ENCODE results near the gene THSD4.

The THSD4 gene

DNA sequence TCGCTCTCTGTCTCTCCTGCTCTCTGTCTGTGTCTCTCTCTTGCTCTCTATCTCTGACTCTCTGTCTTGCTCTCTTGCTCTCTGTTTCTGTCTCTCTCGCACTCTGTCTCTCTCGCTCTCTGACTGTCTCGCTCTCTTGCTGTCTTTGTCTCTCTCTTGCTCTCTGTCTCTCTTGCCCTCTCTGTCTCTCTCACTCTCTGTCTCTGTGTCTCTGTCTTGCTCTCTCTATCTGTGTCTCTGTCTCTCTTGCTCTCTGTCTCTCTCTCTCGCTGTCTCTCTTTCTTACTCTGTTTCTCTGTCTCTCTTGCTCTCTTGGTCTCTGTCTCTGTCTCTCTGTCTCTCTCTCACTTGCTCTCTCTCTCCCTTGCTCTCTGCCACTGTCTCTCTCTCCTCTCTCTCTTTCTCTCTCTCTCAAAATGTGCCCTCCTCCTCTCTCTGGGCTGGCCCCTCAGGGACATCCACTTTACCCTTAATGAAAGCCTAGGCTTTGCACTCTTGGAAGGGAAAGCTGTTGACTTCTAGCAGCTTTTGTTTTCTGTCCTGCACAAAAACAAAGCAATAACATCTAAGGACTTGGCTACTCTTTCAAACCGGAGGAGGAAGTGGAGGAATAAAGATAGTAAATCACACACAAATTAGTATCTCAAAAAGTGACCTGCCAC is 621.1 kb downstream of the THSD4 start:
- no peak overlapping the region for H3K27ac ChIP-seq (replicated peaks)
- H3K27me3 ChIP-seq (ENCODE audit: insufficient read depth, poor library complexity, severe bottlenecking): no peaks in the 10 kb centered on the region
- no peak overlapping the region for H3K4me3 ChIP-seq (replicated peaks; ENCODE audit: insufficient read depth, low read length)
- DNase-seq (ENCODE audit: low read depth in 1 of 2, low spot score in 1 of 2): no peak
- TF ChIP-seq POLR2AphosphoS5 (IDR thresholded peaks at IDR 0.05; ENCODE audit: low read depth) (no peak), GABPA (IDR thresholded peaks at IDR 0.05; ENCODE audit: low read depth) (no peak), SPI1 (IDR thresholded peaks at IDR 0.05; ENCODE audit: borderline replicate concordance, low read depth) (no peak)
- TF ChIP-seq, protein P1, sequence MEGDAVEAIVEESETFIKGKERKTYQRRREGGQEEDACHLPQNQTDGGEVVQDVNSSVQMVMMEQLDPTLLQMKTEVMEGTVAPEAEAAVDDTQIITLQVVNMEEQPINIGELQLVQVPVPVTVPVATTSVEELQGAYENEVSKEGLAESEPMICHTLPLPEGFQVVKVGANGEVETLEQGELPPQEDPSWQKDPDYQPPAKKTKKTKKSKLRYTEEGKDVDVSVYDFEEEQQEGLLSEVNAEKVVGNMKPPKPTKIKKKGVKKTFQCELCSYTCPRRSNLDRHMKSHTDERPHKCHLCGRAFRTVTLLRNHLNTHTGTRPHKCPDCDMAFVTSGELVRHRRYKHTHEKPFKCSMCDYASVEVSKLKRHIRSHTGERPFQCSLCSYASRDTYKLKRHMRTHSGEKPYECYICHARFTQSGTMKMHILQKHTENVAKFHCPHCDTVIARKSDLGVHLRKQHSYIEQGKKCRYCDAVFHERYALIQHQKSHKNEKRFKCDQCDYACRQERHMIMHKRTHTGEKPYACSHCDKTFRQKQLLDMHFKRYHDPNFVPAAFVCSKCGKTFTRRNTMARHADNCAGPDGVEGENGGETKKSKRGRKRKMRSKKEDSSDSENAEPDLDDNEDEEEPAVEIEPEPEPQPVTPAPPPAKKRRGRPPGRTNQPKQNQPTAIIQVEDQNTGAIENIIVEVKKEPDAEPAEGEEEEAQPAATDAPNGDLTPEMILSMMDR (IDR thresholded peaks at IDR 0.05; ENCODE audit: insufficient read depth, low read length): no peak
- TF ChIP-seq, protein P2, sequence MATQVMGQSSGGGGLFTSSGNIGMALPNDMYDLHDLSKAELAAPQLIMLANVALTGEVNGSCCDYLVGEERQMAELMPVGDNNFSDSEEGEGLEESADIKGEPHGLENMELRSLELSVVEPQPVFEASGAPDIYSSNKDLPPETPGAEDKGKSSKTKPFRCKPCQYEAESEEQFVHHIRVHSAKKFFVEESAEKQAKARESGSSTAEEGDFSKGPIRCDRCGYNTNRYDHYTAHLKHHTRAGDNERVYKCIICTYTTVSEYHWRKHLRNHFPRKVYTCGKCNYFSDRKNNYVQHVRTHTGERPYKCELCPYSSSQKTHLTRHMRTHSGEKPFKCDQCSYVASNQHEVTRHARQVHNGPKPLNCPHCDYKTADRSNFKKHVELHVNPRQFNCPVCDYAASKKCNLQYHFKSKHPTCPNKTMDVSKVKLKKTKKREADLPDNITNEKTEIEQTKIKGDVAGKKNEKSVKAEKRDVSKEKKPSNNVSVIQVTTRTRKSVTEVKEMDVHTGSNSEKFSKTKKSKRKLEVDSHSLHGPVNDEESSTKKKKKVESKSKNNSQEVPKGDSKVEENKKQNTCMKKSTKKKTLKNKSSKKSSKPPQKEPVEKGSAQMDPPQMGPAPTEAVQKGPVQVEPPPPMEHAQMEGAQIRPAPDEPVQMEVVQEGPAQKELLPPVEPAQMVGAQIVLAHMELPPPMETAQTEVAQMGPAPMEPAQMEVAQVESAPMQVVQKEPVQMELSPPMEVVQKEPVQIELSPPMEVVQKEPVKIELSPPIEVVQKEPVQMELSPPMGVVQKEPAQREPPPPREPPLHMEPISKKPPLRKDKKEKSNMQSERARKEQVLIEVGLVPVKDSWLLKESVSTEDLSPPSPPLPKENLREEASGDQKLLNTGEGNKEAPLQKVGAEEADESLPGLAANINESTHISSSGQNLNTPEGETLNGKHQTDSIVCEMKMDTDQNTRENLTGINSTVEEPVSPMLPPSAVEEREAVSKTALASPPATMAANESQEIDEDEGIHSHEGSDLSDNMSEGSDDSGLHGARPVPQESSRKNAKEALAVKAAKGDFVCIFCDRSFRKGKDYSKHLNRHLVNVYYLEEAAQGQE (IDR thresholded peaks at IDR 0.05; ENCODE audit: insufficient replicate concordance, low read depth): no peak

DNA sequence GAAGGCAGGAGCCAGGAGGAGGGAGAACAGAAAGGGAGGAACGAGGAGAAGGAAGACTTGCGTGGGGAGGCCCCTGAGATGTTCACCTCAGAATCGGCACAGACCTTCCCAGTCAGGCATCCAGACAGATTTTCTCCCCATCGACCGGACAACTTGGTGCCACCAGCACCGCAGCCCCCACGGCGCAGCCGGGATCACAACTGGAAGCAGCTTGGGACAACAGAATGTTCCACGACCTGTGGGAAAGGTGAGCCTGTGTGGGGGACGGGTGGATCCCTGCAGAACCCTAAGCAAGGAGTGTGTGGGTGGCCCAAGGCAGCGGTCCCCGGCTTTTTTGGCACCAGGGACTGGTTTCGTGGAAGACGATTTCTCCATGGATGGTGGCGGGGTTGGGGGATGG is 622.5 kb downstream of the THSD4 start:
- Histone ChIP-seq H3K27ac (replicated peaks) (no peak overlapping the region), H3K27me3 (ENCODE audit: insufficient read depth, poor library complexity, severe bottlenecking) (no peaks in the 10 kb centered on the region), H3K4me3 (replicated peaks; ENCODE audit: insufficient read depth, low read length) (no peak overlapping the region)
- DNase-seq (ENCODE audit: low read depth in 1 of 2, low spot score in 1 of 2): no peak
- TF ChIP-seq SPI1 (IDR thresholded peaks at IDR 0.05; ENCODE audit: borderline replicate concordance, low read depth) (no peak), POLR2AphosphoS5 (IDR thresholded peaks at IDR 0.05; ENCODE audit: low read depth) (no peak), GABPA (IDR thresholded peaks at IDR 0.05; ENCODE audit: low read depth) (no peak)
- TF ChIP-seq, protein P1 (IDR thresholded peaks at IDR 0.05; ENCODE audit: insufficient read depth, low read length): no peak
- TF ChIP-seq, protein P2 (IDR thresholded peaks at IDR 0.05; ENCODE audit: insufficient replicate concordance, low read depth): no peak

DNA sequence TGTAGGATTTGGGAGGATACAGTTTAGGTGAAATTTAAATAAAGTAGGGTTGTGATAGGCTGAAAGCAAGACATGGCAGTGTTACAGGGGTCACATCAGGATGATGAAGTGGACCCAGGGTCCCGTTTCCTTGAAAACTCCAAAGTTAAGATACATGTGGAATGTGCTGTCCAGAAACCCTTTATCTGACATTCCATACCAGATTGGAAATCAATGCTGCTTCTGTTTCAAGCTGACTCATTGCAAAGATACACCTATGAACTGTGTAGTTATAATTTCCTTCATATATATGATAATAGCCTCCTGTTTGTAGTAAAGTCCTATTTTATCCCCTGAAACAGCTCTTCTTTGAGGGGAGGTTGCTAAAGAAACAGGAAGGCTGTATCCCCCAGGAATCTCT is 624.1 kb downstream of the THSD4 start:
- TF ChIP-seq POLR2AphosphoS5 (IDR thresholded peaks at IDR 0.05; ENCODE audit: low read depth) (no peak), GABPA (IDR thresholded peaks at IDR 0.05; ENCODE audit: low read depth) (no peak), SPI1 (IDR thresholded peaks at IDR 0.05; ENCODE audit: borderline replicate concordance, low read depth) (no peak)
- TF ChIP-seq, protein P1 (IDR thresholded peaks at IDR 0.05; ENCODE audit: insufficient read depth, low read length): no peak
- TF ChIP-seq, protein P2 (IDR thresholded peaks at IDR 0.05; ENCODE audit: insufficient replicate concordance, low read depth): no peak
- Histone ChIP-seq H3K27me3 (ENCODE audit: insufficient read depth, poor library complexity, severe bottlenecking) (no peaks in the 10 kb centered on the region), H3K4me3 (replicated peaks; ENCODE audit: insufficient read depth, low read length) (no peak overlapping the region), H3K27ac (replicated peaks) (no peak overlapping the region)
- no peak for DNase-seq (ENCODE audit: low read depth in 1 of 2, low spot score in 1 of 2)

Data from HL-60 (cell line).